Loucy (cell line): Measurements from ENCODE around the gene WNT11.

Experiments
- H2AFZ ChIP-seq: fragments of 200-600 bp; sonication (generic); 2 replicates; pipeline ENCODE4 v1.6.0; 2016; ENCODE audit warnings: antibody characterized with exemption, mild to moderate bottlenecking, low read length, moderate library complexity
- H3F3A ChIP-seq: fragments of 200-600 bp; 2 replicates; pipeline ENCODE4 v1.6.0; 2016; ENCODE audit warnings: antibody characterized with exemption, low read depth, mild to moderate bottlenecking
- H3K27me3 ChIP-seq: fragments of 200-600 bp; sonication (generic); 2 replicates; pipeline ENCODE4 v1.6.1; 2014; ENCODE audit warnings: low read length, mild to moderate bottlenecking; ENCODE audit not compliant: insufficient read depth, poor library complexity, severe bottlenecking
- H3K36me3 ChIP-seq: fragments of 200-600 bp; sonication (generic); 2 replicates; pipeline ENCODE4 v1.6.1; 2016; ENCODE audit warnings: low read length; ENCODE audit not compliant: insufficient read depth
- H3K4me1 ChIP-seq: fragments of 200-600 bp; sonication (generic); 2 replicates; pipeline ENCODE4 v1.5.1; 2014; ENCODE audit warnings: low read length, mild to moderate bottlenecking; ENCODE audit not compliant: insufficient read depth, poor library complexity, severe bottlenecking
- H3K4me2 ChIP-seq: fragments of 200-600 bp; sonication (generic); 2 replicates; pipeline ENCODE4 v1.6.0; 2014; ENCODE audit warnings: antibody characterized with exemption, low read length, low read depth, mild to moderate bottlenecking; ENCODE audit not compliant: poor library complexity, severe bottlenecking
- H3K4me3 ChIP-seq: fragments of 200-600 bp; sonication (generic); 2 replicates; pipeline ENCODE4 v1.5.1; 2014; ENCODE audit warnings: low read length, mild to moderate bottlenecking, mixed read lengths; ENCODE audit not compliant: poor library complexity, severe bottlenecking
- H3K79me2 ChIP-seq: fragments of 200-600 bp; sonication (generic); 2 replicates; pipeline ENCODE4 v1.6.1; 2014; ENCODE audit warnings: low read length; ENCODE audit not compliant: insufficient read depth
- H3K9ac ChIP-seq: fragments of 200-600 bp; sonication (generic); 2 replicates; pipeline ENCODE4 v1.6.0; 2014; ENCODE audit warnings: mild to moderate bottlenecking, low read depth, low read length, moderate library complexity; ENCODE audit not compliant: poor library complexity, severe bottlenecking
- H3K9me2 ChIP-seq: fragments of 200-600 bp; sonication (generic); replicated peaks from 2 replicates; pipeline ENCODE4 v1.6.1; 2016; ENCODE audit warnings: low read depth, low read length, mixed read lengths
- H3K9me3 ChIP-seq: fragments of 200-600 bp; sonication (generic); 2 replicates; pipeline ENCODE4 v1.6.1; 2014; ENCODE audit warnings: mild to moderate bottlenecking, antibody characterized with exemption, low read length, low read depth; ENCODE audit not compliant: insufficient read depth
- H4K20me1 ChIP-seq: fragments of 200-600 bp; sonication (generic); 2 replicates; pipeline ENCODE4 v1.6.0; 2014; ENCODE audit warnings: antibody characterized with exemption, low read length, mild to moderate bottlenecking; ENCODE audit not compliant: insufficient read depth, poor library complexity, severe bottlenecking
- CTCF ChIP-seq: fragments of 200-600 bp; sonication (generic); conservative IDR thresholded peaks from 2 replicates; pipeline ENCODE4 v1.5.1; 2014; ENCODE audit warnings: mild to moderate bottlenecking, antibody characterized with exemption, low read length
- EZH2phosphoT487 ChIP-seq: fragments of 200-600 bp; IDR thresholded peaks from 2 replicates; pipeline ENCODE4 v1.6.1; 2018; ENCODE audit warnings: antibody characterized with exemption, mild to moderate bottlenecking, moderate library complexity, borderline replicate concordance

Gene WNT11

GRCh38 chr11:76189682-76190081 is 16.6 kb downstream of the WNT11 start:
- Histone ChIP-seq H3K4me2 (no peak overlapping the region), H3K9me2 (no peaks in the 10 kb centered on the region), H3F3A (no peaks in the 10 kb centered on the region), H2AFZ (no peak overlapping the region), H3K9ac (no peak overlapping the region), H3K4me1 (no peaks in the 10 kb centered on the region), H3K27me3 (no peaks in the 10 kb centered on the region), H3K4me3 (no peak overlapping the region), H3K9me3 (no peaks in the 10 kb centered on the region), H3K36me3 (no peaks in the 10 kb centered on the region), H3K79me2 (no peaks in the 10 kb centered on the region), H4K20me1 (no peaks in the 10 kb centered on the region)
- TF ChIP-seq CTCF (no peak), EZH2phosphoT487 (no peak)

- no peak overlapping the region for H3K4me2 ChIP-seq
- H3K27me3 ChIP-seq = no peaks in the 10 kb centered on the region
- no peaks in the 10 kb centered on the region for H3F3A ChIP-seq
- TF ChIP-seq EZH2phosphoT487 (no peak), CTCF (no peak)
- no peak overlapping the region for H2AFZ ChIP-seq
- no peaks in the 10 kb centered on the region for H3K9me2 ChIP-seq
- H4K20me1 ChIP-seq = no peaks in the 10 kb centered on the region
- no peaks in the 10 kb centered on the region for H3K79me2 ChIP-seq
- no peaks in the 10 kb centered on the region for H3K9me3 ChIP-seq
- H3K36me3 ChIP-seq = no peaks in the 10 kb centered on the region
- H3K4me3 ChIP-seq = no peak overlapping the region
- no peaks in the 10 kb centered on the region for H3K4me1 ChIP-seq
- no peak overlapping the region for H3K9ac ChIP-seq
Observed at GRCh38 chr11:76188873-76189272, 17.4 kb downstream of the WNT11 start.

- no peak for TF ChIP-seq CTCF
- no peak for TF ChIP-seq EZH2phosphoT487
- H3K36me3 ChIP-seq = no peaks in the 10 kb centered on the region
Observed at GRCh38 chr11:76186776-76187279, 19.5 kb downstream of the WNT11 start.

More at GRCh38 chr11:76186776-76187279, 19.5 kb downstream of the WNT11 start:
- no peaks in the 10 kb centered on the region for H3K9me2 ChIP-seq
- H4K20me1 ChIP-seq = no peaks in the 10 kb centered on the region
- H3K4me3 ChIP-seq = no peak overlapping the region
- no peaks in the 10 kb centered on the region for H3K4me1 ChIP-seq
- no peaks in the 10 kb centered on the region for H3K9me3 ChIP-seq
- no peak overlapping the region for H3K4me2 ChIP-seq
- no peak overlapping the region for H2AFZ ChIP-seq
- H3F3A ChIP-seq = no peaks in the 10 kb centered on the region
- H3K79me2 ChIP-seq = no peaks in the 10 kb centered on the region
- no peak overlapping the region for H3K9ac ChIP-seq
- no peaks in the 10 kb centered on the region for H3K27me3 ChIP-seq
